Ureter (tissue), 1 donor: Measurements from ENCODE around the gene TAF1C. TPM values are rescaled to one million over a fixed set of nuclear protein-coding genes. Genes with fewer than 3 reads are reported as not detected.

Source experiments
- DNase-seq: peaks from one replicate; pipeline ENCODE4 v3.0.0-alpha.2; 2020; ENCODE audit warnings: low spot score
- total RNA-seq: library from RNA; stranded (reverse); gene quantifications from one replicate; pipeline ENCODE4 v1.2.4, GENCODE V29; 2023
- donor health status: DM: yes; HTN: yes; CAD: no.

TAF1C gene
- total RNA-seq, 1 donor from 2014 or later = 66.4 TPM

DNA sequence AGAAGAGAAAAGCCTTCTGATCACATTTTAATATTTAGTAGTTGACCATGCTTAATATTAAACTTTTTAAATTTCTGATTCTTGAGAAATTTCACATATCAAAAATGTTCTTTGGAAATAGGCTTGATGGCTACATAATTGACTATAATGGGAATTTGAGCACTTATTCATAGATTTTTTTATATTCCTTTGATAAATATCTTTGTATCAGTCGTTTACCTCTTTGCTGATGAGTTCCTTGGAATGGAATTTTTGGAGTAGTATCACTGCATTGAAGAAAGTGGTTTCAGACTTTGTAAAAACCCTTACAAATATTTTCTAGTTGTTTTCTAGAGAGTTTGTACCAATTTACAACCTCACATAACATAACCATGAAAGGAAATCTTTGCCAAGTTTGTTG, 27.1 kb downstream of the TAF1C start:
- DNase-seq = no peak

DNA sequence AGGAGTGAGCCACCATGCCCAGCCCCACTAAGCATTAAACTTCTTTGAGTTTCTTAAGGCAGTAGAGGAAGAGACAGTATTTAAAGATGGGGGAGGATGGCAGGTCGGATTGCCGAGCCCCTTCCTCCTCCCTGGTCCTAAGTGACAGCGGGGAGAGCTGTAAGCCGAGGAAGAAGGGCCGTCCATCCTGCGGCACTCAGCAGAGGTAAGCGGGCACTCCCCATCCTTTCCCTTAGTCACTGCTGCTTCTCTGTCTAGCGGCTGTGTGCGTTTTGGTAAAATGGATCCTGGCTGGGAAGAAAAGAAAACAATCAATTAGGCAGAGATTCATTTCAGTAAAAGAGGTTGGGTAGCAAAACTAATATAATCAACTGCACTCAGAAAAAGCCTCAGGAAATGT, 27.9 kb downstream of the TAF1C start:
- DNase-seq = no peak

DNA sequence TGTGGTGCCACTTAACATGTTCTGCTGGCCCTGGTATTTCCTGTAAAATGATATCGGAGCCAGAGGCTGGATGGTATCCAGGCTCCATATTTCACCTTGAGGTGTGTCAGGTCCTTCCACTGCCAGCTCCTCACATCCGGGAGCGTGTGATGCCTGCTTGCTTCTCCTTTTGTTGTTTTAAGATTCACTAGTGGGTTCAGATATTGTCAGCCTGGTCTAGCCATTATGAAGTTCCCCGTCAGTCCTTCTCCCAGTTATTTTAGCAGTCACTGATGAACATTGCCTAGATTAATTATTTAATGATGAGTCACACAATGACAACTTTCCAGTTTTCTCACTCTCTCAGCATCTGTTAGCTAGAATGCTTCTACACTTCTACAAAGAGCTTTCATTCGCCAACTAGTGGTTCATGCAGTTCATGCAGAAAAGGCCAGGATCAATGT, 30.5 kb downstream of the TAF1C start:
- DNase-seq = no peak

DNA sequence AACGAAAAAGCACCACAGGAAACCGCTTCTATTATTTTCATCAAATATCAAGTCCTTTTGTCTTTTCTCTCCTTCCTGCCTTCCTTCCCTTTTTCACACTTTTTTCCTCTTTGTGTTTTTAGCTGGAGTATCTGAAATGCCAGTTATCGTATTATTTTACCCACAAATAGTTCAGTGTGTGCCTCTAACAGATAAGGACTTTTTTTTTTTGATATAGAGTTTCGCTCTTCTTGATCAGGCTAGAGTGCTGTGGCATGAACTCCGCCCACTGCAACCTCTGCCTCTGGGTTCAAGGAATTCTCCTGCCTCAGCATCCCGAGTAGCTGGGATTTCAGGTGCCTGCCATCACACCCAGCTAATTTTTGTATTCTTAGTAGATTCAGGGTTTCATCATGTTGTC, 31.1 kb downstream of the TAF1C start:
- DNase-seq = no peak

DNA sequence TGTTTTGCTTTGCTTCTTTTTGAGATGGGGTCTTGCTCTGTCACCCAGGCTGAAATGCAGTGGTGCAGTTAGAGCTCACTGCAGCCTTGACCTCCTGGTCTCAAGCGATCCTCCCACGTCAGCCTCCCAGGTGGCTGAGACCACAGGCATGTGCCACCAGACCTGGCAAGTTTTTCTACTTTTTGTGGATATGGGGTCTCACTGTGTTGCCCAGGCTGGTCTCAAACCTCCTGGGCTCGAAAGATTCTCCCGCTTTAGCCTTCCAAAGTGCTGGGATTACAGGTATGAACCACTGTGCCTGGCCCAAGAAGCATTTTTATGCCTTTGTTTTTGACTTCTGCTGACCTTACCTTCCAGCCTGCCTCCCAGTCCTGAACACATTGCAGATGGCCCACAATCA, 31.6 kb downstream of the TAF1C start:
- DNase-seq = no peak

DNA sequence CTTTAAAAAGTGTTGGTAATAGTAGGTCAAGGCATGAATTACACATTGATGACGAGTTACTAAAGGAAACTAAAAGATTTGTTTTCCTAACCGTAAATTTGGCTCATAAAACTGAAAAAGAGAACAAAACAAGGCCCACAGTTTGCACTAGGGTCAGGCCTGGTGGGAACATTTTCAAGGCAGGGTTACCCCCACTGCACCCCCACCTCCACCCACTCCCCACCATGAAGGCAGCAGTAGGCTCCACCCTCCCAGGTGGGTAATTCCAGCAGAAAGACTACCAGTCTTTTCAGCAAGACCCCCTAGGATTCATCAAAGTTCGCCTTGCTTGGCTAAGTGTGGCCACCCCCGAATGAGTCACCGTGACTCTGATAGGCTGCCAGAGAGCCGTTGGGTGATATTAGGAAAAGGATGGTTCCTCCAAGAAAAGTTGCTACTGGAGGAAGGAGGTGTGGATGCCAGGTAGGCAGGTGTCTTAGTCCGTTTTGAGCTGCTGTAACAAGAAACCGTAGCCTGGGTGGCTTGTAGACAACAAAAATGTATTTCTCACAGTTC, 33.1 kb downstream of the TAF1C start:
- DNase-seq = no peak

DNA sequence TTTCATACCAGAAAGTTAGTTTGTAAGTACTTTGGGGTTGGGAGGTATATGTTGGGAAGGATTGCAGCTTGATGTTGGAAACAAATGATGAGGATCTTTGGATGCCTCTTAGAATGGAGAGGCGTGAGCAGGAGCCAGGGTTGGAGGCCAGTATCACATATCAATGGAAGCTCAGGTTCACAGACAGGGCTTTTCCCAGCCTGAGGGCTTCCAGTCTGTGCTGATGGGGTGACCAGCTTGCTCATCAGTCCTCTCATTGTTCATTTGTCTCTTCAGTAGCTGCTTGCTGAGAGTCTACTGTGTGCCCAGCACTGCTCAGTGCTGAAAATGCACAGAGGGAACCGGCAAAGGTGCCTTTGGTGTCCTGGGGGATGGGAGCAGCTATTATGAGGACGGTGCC, 35.9 kb downstream of the TAF1C start:
- DNase-seq = no peak

DNA sequence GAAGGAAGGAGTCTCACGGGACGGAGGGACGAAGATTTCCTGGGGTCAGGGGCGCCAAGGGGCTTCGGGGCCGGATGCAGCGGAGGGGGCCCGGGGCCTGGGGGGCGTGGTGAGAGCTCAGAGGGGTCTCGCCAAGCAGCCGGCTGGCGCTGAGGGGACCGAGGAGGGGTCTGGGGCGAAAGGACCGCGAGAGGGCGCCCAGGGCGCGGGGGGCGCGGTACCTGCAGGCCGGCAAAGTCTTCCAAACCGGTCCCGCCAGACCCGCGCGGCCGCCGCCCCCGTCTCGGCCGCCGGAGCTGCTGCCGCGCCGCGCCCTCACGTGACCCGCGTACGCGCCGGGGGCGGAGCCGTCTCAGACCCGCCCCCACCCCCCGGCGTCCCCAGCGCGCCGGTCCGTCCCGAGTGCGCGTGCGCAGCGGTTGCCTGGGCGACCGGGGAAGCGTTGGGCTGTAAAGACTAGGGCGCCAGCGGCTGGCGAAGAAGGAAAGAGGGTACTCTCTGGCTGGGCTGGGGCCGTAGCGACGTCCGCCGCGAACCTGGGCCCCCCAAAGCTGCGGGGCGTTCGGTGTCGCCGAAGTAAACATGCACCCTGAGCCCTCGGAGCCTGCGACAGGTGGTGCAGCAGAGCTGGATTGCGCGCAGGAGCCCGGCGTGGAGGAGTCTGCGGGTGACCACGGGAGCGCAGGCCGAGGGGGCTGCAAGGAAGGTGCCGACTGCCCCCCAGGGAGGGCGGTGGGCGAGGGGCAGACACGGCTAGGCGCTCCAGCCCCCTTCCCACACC, 41.8 kb downstream of the TAF1C start, which contains the start of the genes DNAAF1 and HSDL1:
Gene DNAAF1 (plus strand): TSS at position 450 of the 781 bp plus-strand sequence. CDS start 133 bp downstream, at position 583.
Gene HSDL1 (minus strand): TSS at position 319 of the 781 bp plus-strand sequence. CDS start 13,856 bp downstream, outside the sequence.
- peak; percentile 93 for DNase-seq

DNA sequence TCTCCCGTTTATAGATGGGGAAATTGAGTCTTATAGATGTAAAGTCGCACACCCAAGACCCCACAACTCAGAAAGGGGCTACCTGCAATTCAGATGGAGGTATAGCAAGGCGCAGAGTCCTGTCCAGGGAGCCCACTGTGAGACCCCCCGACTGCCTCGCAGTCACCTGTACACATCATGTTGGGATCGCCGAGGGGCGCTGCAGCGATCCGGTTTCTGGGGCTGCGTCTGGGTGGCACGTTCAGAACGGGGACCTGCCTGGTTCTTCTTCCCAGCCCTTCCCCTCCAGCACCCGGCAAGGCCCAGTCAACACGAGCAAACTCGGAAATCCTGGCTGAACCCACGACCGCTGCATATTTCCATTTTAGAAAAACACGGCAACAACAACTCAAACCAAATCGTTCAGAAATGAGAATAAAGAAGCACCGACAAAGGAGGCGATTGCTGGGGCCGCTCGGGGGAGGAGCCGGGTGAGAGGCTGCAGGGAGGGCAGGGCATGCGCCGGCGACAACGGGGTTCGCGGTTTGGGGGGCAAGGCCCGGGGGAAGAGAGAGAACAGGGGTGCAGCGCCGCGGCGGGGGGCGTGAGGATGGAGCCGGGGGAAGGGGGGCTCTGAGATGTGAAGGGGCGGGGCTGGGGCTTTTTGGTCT, 42.5 kb downstream of the TAF1C start:
- no peak for DNase-seq

DNA sequence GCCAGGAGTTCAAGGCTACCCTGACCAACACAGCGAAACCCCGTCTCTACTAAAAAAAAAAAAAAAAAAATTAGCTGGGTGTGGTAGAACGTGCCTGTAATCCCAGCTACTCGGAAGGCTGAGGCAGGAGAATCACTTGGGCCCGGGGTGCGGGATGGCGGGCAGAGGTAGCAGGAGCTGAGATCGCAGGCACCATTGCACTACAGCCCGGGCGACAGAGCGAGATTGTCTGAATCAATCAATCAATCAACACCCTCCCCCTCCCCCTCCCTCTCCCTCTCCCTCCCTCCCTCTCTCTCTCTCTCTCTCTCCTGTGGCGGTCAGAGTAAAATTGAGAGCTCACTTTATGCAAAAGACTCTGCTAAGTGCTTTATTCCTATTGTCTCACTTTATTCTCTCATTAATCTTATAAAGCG, 43.1 kb downstream of the TAF1C start:
- DNase-seq = no peak

DNA sequence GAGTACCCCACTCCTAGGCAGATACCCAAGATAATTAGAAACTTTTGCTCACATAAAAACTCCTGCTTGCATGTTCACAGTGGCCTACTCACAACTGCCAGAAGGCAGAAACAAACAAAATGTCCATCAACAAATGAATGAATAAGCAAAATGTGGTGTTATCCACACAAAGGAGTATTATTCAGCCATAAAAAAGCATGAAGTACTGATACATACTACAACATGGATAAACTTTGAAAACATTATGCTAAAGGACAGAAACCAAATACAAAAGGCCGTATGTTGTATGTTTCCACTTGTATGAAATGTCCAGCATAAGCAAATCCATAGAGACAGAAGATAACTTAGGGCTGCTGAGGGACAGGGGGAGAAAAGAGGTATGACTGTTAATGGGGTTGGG, 43.8 kb downstream of the TAF1C start:
- no peak for DNase-seq

DNA sequence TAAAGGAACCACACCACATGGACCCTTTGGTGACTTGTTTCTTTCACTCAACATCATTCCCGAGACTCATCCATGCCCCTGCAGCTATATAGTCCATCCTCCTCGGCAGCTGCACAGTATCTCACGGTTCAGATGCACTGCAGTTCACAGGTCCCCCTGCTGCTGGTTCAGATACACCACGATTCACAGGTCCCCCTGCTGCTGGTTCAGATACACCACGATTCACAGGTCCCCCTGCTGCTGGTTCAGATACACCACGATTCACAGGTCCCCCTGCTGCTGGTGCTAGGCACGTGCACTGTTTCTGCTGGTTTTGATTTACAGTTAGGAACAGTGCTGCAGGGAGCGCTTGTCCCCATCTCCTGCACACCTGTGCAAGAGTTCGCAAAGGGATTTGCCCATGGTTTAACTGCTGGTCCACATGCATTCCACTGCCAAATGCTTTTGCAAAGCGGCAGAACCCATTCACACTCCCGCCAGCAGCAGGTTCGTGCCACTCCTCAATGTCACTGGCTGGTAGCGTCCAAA, 45.6 kb downstream of the TAF1C start:
- no peak for DNase-seq

DNA sequence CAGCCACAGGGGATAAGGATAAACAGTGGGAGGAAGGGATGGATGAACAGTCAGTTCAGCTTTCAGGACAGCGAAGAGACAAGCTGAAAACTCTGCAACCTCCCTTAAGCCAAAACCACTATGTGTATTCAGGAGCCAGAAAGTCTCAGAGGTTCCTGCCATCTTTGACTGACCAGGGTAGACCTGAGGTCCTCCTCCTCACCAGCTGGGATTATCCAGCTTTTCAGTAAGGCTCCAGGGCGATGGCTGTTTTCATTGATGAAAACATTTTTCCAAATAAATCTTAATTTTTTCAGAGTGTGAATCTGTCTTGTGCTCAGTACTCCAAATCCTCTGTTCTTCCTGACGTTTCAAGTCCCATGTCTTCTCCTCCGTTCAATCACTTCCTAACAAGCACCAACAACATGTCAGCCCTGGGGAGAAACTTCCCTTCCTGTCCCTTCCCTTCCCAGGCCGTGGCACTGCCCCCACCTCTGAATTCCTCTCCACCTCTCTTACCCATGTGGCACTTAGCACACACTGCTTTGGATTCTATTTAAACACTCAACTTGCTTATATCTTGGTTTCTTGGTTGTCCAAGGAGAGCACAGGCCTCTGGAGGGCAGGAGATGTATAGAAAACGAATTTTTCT, 47.1 kb downstream of the TAF1C start:
- no peak for DNase-seq

DNA sequence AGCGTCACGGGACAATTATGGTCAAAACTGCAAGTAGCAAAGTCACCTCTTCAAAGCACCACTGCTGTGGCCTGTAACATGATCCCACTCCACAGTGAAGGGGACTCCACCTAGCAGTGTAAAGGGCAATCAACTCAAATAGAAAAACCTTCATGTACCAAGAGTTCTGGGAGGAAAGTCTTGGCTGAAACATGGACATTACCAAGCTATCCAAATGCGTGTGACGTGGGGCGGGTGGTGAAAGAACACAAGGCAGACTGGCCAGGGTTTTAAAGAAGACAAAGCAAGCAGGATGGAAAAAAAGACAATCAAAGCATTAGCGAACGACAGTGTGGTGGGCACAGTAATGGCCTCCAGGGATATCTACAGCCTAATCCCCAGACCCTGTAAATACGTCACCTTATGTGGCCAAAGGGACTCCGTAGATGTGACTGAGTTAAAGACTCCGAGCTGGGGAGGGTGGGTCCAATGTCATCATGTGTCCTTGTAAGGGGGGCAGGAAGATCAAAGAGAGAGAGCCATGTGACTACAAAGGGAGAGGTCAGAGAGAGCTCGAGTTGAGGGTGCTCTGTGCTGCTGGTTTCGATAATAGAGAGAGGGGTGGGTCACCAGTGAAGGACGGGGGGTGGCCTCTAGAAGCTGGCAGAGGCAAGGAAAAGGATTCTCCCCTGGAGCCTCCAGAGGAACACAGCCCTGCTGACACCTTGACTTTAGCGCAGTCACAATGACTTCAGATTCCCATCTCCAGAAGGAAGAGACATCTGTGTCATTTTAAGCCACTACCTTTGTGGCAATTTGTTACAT, 47.8 kb downstream of the TAF1C start:
- DNase-seq = no peak

DNA sequence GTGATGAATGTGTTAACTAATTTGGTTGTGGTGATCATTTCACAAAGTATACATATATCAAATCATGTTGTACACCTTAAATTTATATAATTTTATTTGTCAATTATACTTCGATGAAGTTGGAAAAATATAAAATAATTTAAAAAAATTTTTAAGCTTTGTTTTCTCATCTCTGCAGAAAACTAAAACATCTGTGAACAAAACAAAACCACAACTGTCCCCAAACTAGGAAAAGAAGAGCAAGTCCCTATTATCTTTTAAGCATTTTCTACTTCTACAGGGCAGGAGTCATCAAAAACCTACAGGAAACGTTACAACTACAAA, 48.4 kb downstream of the TAF1C start:
- no peak for DNase-seq

DNA sequence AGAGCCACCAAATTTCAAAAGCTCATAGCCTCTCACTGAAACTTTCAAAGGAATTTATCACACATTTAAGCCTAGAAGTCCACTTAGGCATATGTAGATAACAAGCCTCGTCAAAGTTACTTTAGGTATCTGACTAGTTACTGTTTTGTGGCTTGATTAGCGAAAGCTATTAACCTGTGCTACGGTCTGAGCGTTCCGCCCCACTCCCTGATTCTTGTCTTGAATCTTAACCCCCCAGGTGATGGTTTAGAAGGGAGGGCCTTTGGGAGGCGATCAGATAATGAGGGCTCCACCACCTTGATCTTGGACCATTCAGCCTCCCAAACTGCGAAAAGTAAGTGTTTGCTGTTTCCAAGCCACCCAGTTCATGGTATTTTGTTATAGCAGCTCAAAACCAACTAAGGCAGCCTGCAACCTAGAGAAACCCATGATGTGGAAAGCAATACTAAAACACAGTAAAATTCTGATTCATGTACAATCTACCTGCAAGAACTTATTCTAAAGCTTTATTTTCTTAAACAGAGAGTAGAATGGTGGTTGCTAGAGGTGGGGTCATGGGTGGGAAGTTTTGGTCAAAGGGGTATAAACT, 49.0 kb downstream of the TAF1C start:
- DNase-seq = no peak

DNA sequence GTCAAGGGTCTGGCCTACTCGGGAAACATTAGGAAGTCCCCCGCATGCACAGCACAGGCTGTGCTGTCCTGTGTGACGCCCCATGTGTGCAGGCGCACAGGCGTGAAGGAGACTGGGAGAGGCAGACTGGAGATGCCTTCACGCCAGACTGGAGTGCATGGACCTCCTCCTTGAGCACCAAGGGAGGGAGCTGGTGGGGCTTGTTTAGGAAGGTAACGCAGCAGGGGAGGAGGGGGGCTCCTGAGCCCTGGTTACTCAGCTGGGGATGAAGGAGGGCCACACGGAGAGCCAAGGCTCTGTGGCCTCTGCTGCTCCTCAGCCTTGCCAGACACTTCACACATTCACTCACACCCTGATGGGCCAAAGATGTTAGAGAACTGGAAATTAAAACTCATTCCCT, 49.6 kb downstream of the TAF1C start:
- DNase-seq = no peak

DNA sequence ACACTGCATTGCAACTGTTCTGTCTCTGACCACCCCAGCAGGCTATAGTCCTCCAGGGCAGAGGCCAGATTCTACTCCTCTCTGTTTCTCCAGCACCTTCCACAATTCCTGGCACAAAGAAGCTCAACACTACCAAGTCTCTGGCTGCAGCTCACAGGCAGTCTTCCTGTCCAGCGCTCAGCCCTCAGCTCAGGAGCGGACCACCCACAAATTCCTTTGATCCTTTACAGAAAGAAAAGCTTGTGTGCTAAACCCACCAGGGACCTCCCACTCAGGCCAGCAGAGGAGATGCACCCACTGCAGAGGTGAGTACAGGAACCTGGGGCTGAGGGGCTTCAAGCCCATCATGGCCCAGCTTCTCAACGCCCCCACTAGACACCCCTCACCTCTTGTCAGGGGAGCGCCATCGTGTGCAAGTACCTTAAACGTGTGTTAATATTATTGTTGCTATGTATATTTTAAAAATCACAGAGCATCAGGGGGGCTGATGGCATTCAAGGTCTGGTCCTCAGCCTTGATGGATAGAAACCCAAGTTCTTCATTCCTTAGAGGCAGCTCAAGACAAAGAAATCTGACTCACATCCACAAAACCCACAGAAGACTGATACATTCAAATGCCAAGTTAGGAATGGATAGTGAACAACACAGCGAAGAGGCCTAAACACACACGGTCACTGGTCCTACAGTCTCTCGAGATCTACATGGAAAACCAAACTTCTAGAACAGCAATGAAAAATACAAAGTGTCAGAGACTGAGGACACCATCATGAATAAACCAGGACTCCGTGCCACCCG, 50.3 kb downstream of the TAF1C start:
- DNase-seq = no peak

DNA sequence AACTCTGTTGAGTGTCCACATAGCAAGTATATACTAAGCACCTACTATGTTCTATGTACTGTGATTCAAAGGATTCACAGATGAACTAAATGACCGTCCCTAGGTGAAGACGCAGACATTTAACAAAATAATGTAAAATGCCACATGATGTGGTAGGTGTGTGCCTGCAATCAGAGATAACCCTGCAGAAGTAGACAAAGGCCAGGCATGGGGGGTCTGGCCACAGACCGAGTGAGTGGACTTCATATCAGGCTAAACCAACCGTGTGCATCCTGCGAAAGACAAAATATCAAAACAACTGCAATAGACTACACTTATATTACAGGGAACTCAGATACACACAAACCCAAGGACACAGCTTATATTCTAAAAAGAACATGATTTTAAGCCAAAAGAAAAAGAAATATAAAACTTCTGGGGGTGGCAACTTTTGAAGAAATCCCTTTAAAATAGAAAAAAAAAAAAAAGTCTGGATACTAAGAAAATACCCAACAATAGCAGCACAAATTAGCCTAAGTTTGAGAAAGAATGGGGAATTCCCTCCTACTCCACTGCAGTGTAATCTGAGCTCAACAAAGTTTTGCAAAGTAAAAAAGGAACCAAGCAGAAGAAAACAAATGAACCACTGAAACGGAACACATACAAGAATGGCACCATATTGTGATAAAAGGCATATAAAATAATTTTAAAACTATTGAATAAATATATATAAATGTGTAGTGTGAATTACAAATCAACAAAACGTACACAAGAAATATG, 54.2 kb downstream of the TAF1C start:
- no peak for DNase-seq
